ENCODE data around the gene ACADL. TPM values are rescaled to one million over a fixed set of nuclear protein-coding genes. Genes with fewer than 3 reads are reported as not detected.

Gene ACADL
- total and polyA plus RNA-seq, 2 of the 8 experiments (the other 6 are each of a cell fraction or from before 2014, with no cell fraction given), result 0.11 to 0.34 TPM

DNA sequence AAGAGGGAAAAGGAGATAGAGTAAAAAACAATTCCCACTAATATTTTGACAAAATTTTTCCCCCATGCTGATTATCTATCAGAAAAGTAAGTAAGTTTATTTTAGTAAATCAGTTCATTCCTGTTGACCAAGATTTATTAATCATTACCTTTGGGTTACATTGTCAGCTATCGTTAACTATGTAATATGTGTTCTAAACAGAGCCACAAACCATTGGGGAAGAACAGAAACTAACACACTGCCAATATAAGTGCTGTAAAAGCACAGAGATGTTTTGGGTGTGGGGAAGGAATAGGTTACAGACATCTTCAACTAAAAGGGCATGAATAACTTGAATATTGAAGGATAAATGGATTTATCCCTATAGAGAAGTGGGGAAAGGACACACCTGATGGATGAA lies 42.5 kb upstream of the ACADL start (continued):
- TF ChIP-seq SP1 (IDR thresholded peaks at IDR 0.05; ENCODE audit: low read depth, low read length) (no peak), BCL11A (IDR thresholded peaks at IDR 0.05; ENCODE audit: low read depth in 2 of 2, low read length in 2 of 2) (no peak)

All from H1 (cell line).